SJCRH30 (cell line): ENCODE results near the gene RAB4B. TPM values are rescaled to one million over a fixed set of nuclear protein-coding genes. Genes with fewer than 3 reads are reported as not detected.
"Not testable (repeated sequence)": the region's sequence is repeated elsewhere in the genome, so short reads cannot be mapped to it uniquely, and the experiment has no call there.

Experiments
- DNase-seq, 2 experiments: peaks; one replicate each; pipeline ENCODE4 v3.0.0-alpha.2; 2015 to 2020
- H3K27ac ChIP-seq: fragments of 250-450 bp; sonication (Bioruptor Pico); 2 replicates; pipeline ENCODE4 v1.5.1; 2020; ENCODE audit warnings: mild to moderate bottlenecking, moderate library complexity
- H3K27me3 ChIP-seq: fragments of 250-450 bp; sonication (Bioruptor Pico); 2 replicates; pipeline ENCODE4 v1.5.1; 2020; ENCODE audit warnings: mild to moderate bottlenecking, moderate library complexity
- H3K36me3 ChIP-seq: fragments of 250-450 bp; sonication (Bioruptor Pico); 2 replicates; pipeline ENCODE4 v1.5.1; 2020; ENCODE audit warnings: mild to moderate bottlenecking, moderate library complexity
- H3K4me1 ChIP-seq: fragments of 250-450 bp; sonication (Bioruptor Pico); 2 replicates; pipeline ENCODE4 v1.5.1; 2020; ENCODE audit warnings: mild to moderate bottlenecking, moderate library complexity
- H3K4me3 ChIP-seq: fragments of 250-450 bp; sonication (Bioruptor Pico); 2 replicates; pipeline ENCODE4 v1.5.1; 2020; ENCODE audit warnings: mild to moderate bottlenecking, moderate library complexity
- H3K9me3 ChIP-seq: fragments of 250-450 bp; sonication (Bioruptor Pico); replicated peaks from 2 replicates; pipeline ENCODE4 v1.5.1; 2020; ENCODE audit warnings: mild to moderate bottlenecking, moderate library complexity
- total RNA-seq: library from RNA; depleted of rRNA; stranded (reverse); fragments of >200 nt; shearing (Covaris generic); gene quantifications from 2 replicates; pipeline ENCODE4 v1.2.3, GENCODE V29; 2014

The RAB4B gene
- total RNA-seq, 1 experiment from 2014 or later = 11.1 TPM

- not testable (repeated sequence) for DNase-seq, H3K27me3 ChIP-seq, H3K27ac ChIP-seq, H3K4me1 ChIP-seq, H3K36me3 ChIP-seq, H3K9me3 ChIP-seq, H3K4me3 ChIP-seq
Measured at GRCh38 chr19:40826699-40827385, 48.8 kb downstream of the RAB4B start.

GRCh38 chr19:40827386-40828247, 49.6 kb downstream of the RAB4B start:
- H3K4me3 ChIP-seq = no peak overlapping the region
- H3K27ac ChIP-seq = no peak overlapping the region
- H3K9me3 ChIP-seq = no peaks in the 10 kb centered on the region
- peaks cover 11% of the 10 kb centered on the region for H3K4me1 ChIP-seq
- no peaks in the 10 kb centered on the region for H3K36me3 ChIP-seq
- H3K27me3 ChIP-seq = no peaks in the 10 kb centered on the region
- DNase-seq = no peak

- no peaks in the 10 kb centered on the region for H3K36me3 ChIP-seq
- H3K9me3 ChIP-seq = no peaks in the 10 kb centered on the region
- DNase-seq = no peak
- peaks cover 11% of the 10 kb centered on the region for H3K4me1 ChIP-seq
- H3K4me3 ChIP-seq = no peak overlapping the region
- no peak overlapping the region for H3K27ac ChIP-seq
- H3K27me3 ChIP-seq = no peaks in the 10 kb centered on the region
Measured at GRCh38 chr19:40829205-40829604, 51.2 kb downstream of the RAB4B start.

- H3K27me3 ChIP-seq, H3K36me3 ChIP-seq, H3K9me3 ChIP-seq, DNase-seq, H3K4me3 ChIP-seq, H3K27ac ChIP-seq: not testable (repeated sequence)
- peaks cover 11% of the 10 kb centered on the region for H3K4me1 ChIP-seq
Measured at GRCh38 chr19:40830741-40831140, 52.7 kb downstream of the RAB4B start.

- Histone ChIP-seq H3K36me3 (no peaks in the 10 kb centered on the region), H3K27ac (no peak overlapping the region)
- peak; percentile 47 to 70 for DNase-seq
Measured at GRCh38 chr19:40831502-40832430, 53.7 kb downstream of the RAB4B start.

GRCh38 chr19:40832431-40832790, 54.4 kb downstream of the RAB4B start:
- not testable (repeated sequence) for H3K36me3 ChIP-seq, H3K9me3 ChIP-seq, DNase-seq, H3K4me3 ChIP-seq, H3K27me3 ChIP-seq, H3K27ac ChIP-seq
- peaks cover 11% of the 10 kb centered on the region for H3K4me1 ChIP-seq

More at GRCh38 chr19:40831502-40832430, 53.7 kb downstream of the RAB4B start:
- Histone ChIP-seq H3K4me1 (peaks cover 11% of the 10 kb centered on the region), H3K27me3 (no peaks in the 10 kb centered on the region), H3K4me3 (no peak overlapping the region), H3K9me3 (no peaks in the 10 kb centered on the region)

- H3K27ac ChIP-seq, H3K36me3 ChIP-seq, H3K9me3 ChIP-seq, DNase-seq, H3K27me3 ChIP-seq, H3K4me3 ChIP-seq: not testable (repeated sequence)
- H3K4me1 ChIP-seq = peaks cover 11% of the 10 kb centered on the region
Measured at GRCh38 chr19:40833728-40834533, 55.9 kb downstream of the RAB4B start.

GRCh38 chr19:40836754-40837429, 58.8 kb downstream of the RAB4B start:
- Histone ChIP-seq H3K4me1 (peaks cover 4% of the 10 kb centered on the region), H3K4me3 (no peak overlapping the region), H3K27me3 (no peaks in the 10 kb centered on the region), H3K36me3 (no peaks in the 10 kb centered on the region), H3K27ac (no peak overlapping the region), H3K9me3 (no peaks in the 10 kb centered on the region)
- no peak for DNase-seq

GRCh38 chr19:40838477-40838876, 60.4 kb downstream of the RAB4B start:
- not testable (repeated sequence) for H3K4me3 ChIP-seq, H3K36me3 ChIP-seq, H3K27ac ChIP-seq

GRCh38 chr19:40842012-40842411, 64.0 kb downstream of the RAB4B start:
- not testable (repeated sequence) for H3K4me3 ChIP-seq, H3K36me3 ChIP-seq, H3K9me3 ChIP-seq, DNase-seq, H3K4me1 ChIP-seq, H3K27ac ChIP-seq, H3K27me3 ChIP-seq

More at GRCh38 chr19:40838477-40838876, 60.4 kb downstream of the RAB4B start:
- not testable (repeated sequence) for H3K4me1 ChIP-seq, DNase-seq, H3K27me3 ChIP-seq, H3K9me3 ChIP-seq

GRCh38 chr19:40842997-40843652, 65.1 kb downstream of the RAB4B start:
- not testable (repeated sequence) for H3K27me3 ChIP-seq, DNase-seq, H3K4me3 ChIP-seq, H3K9me3 ChIP-seq, H3K27ac ChIP-seq, H3K36me3 ChIP-seq, H3K4me1 ChIP-seq

GRCh38 chr19:40843653-40844052, 65.6 kb downstream of the RAB4B start:
- not testable (repeated sequence) for H3K4me3 ChIP-seq, H3K36me3 ChIP-seq, DNase-seq, H3K4me1 ChIP-seq, H3K27me3 ChIP-seq, H3K9me3 ChIP-seq, H3K27ac ChIP-seq
